Astrocyte of the spinal cord (primary cell): Measurements from ENCODE around the gene LAMA3.
A peak's percentile ranks its signal among the peaks of the same experiment; 100 is the strongest.

Source experiments
- DNase-seq: peaks from one replicate; pipeline ENCODE4 v3.0.0; 2011; ENCODE audit warnings: low read depth, low spot score
- H3K4me3 ChIP-seq: 2 replicates; pipeline ENCODE4 v1.5.1; 2011; ENCODE audit warnings: low read depth, mild to moderate bottlenecking, low read length, moderate library complexity
- CTCF ChIP-seq: IDR thresholded peaks from 2 replicates; pipeline ENCODE4 v1.5.1; 2012; ENCODE audit warnings: low read depth, mild to moderate bottlenecking, low read length, inconsistent platforms
- in situ Hi-C: cut with HindIII; loops from 2 replicates; pipeline ENCODE4 v1.10.0; 2017; ENCODE audit warnings: low sequenced_read_pairs

The LAMA3 gene

GRCh38 chr18:23970161-23971096 lies 281.2 kb downstream of the LAMA3 start:
- in situ Hi-C loops, result no loop called here
- no peak overlapping the region for H3K4me3 ChIP-seq
- DNase-seq, result no peak
- no peak for TF ChIP-seq CTCF

- no peak for DNase-seq
- H3K4me3 ChIP-seq, result no peak overlapping the region
- in situ Hi-C loops, result no loop called here
- no peak for TF ChIP-seq CTCF
Measured at GRCh38 chr18:23971097-23971440, 281.8 kb downstream of the LAMA3 start.

DNA sequence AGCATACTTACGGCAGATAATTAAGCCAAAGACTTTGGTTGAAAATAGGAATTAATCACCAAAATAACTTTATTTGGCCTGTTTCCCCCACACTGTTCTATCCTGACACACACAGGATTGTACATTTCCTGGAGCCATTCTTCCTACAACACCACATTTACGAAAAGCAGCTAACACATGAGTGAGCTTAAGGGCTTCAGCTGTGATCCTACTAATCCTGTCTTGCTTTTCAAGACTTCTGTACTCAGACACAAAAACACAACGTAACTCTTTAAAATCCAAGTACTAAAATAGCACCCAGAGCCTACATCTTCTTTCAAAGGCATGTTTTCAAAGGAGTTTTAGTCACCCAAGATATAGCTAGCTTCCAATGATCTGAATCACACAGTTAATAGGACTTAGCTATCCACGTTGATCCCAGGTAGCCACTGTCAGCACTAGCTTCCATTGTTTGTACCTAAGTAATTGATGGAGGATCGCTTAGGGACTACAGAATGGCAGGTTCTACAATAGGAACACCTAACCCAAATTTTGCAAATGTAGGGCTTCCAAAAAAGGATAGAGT lies 282.5 kb downstream of the LAMA3 start:
- in situ Hi-C loops, result no loop called here
- no peak for DNase-seq
- TF ChIP-seq CTCF, result no peak
- H3K4me3 ChIP-seq, result no peak overlapping the region

DNA sequence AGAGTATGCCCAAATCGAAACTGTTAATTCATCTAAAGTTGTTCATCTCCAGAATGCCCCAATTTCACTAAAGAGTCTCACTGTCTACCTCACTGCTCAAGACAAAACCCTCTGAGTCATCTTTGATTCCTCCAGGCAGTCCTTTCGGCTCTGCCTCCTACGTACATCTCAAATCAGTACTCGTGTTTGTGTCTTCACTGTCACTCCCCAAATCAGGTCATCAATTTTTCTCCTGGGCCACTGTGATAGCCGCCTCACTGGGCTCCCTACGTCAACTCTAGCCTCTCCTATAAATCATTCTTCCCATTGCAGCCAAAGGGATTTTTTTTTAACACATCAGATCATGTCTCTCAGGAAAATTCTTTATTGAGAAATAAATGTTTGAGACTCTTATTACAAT lies 283.2 kb downstream of the LAMA3 start:
- TF ChIP-seq CTCF, result no peak
- DNase-seq, result no peak
- H3K4me3 ChIP-seq, result no peak overlapping the region
- in situ Hi-C loops, result no loop called here

- DNase-seq, result no peak
- in situ Hi-C loops, result no loop called here
- H3K4me3 ChIP-seq, result no peak overlapping the region
- no peak for TF ChIP-seq CTCF
Measured at GRCh38 chr18:23977103-23977502, 287.9 kb downstream of the LAMA3 start.

DNA sequence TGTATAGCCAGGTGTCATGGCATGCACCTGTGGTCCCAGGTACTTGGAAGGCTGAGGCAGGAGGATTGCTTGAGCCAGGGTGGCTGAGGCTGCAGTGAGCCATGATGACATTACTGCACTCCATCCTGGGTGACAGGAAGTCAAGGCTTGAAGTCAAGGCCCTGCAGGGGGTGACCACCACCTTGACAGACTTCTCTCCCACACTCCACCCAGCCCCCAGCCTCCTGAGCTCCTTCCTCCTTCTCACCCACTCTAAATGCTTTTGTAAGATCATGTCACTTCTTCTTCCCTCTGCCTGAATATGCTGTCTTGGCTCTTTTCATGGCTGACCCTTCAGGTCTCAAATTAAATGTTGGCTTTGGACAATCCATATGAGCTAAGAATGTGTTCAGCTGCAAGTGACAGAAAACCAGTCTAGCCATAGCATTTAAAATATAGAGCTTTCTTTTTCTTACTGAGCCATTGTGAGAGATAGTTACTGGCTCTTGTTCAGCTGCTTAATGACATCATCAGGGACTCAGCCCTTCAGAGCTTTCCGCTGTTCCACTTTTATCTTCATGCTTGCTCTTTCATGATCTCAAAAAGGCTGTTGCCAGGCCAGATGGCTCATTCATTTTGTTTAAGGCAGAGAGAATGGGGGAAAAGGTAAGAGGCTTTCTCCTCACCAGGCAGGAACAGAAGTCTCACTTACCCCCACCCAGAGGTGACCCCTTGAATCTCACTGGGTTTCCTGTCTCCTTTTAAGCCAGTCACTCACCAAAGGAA lies 288.6 kb downstream of the LAMA3 start:
- TF ChIP-seq CTCF, result no peak
- in situ Hi-C loops, result no loop called here
- no peak overlapping the region for H3K4me3 ChIP-seq
- DNase-seq, result peak; percentile 22
